NK-92 treated with Interleukin-12 subunit alpha and Interleukin-12 subunit beta, amount 100 ng/mL, for 24 hours (cell line): ENCODE data around the gene WDR70.
"Not testable (repeated sequence)": the region's sequence is repeated elsewhere in the genome, so short reads cannot be mapped to it uniquely, and the experiment has no call there.

ENCODE experiments used
- DNase-seq: peaks from one replicate; lab custom pipeline; 2025; lab: John Stamatoyannopoulos, UW

WDR70 gene

GRCh38 chr5:37685211-37685610, 306.1 kb downstream of the WDR70 start:
- DNase-seq: no peak

- DNase-seq: no peak
These were observed 306.7 kb downstream of the WDR70 start for GRCh38 chr5:37685816-37686215.

GRCh38 chr5:37688925-37689324, 309.8 kb downstream of the WDR70 start:
- DNase-seq: not testable (repeated sequence)

- DNase-seq: not testable (repeated sequence)
These were observed 315.2 kb downstream of the WDR70 start for GRCh38 chr5:37694333-37694732.

- DNase-seq: no peak
These were observed 315.7 kb downstream of the WDR70 start for GRCh38 chr5:37694867-37695266.

- DNase-seq: no peak
These were observed 316.5 kb downstream of the WDR70 start for GRCh38 chr5:37695647-37696046.

- no peak for DNase-seq
These were observed 317.3 kb downstream of the WDR70 start for GRCh38 chr5:37696190-37697021.

- DNase-seq: no peak
These were observed 322.8 kb downstream of the WDR70 start for GRCh38 chr5:37701868-37702267.

- DNase-seq: no peak
These were observed 324.7 kb downstream of the WDR70 start for GRCh38 chr5:37703841-37704241.

GRCh38 chr5:37704406-37704805, 325.3 kb downstream of the WDR70 start:
- no peak for DNase-seq

- DNase-seq: no peak
These were observed 329.9 kb downstream of the WDR70 start for GRCh38 chr5:37709020-37709419.

GRCh38 chr5:37710965-37711364, 331.8 kb downstream of the WDR70 start:
- no peak for DNase-seq

GRCh38 chr5:37712750-37713149, 333.6 kb downstream of the WDR70 start:
- no peak for DNase-seq

GRCh38 chr5:37714756-37715155, 335.6 kb downstream of the WDR70 start:
- no peak for DNase-seq

GRCh38 chr5:37715361-37715760, 336.2 kb downstream of the WDR70 start:
- DNase-seq: no peak

GRCh38 chr5:37715992-37716391, 336.9 kb downstream of the WDR70 start:
- no peak for DNase-seq

GRCh38 chr5:37716405-37716804, 337.3 kb downstream of the WDR70 start:
- no peak for DNase-seq

GRCh38 chr5:37717276-37717612, 338.1 kb downstream of the WDR70 start:
- DNase-seq: no peak

- DNase-seq: no peak
These were observed 338.7 kb downstream of the WDR70 start for GRCh38 chr5:37717613-37718431.

GRCh38 chr5:37720550-37720952, 341.4 kb downstream of the WDR70 start:
- DNase-seq: no peak

- DNase-seq: no peak
These were observed 342.3 kb downstream of the WDR70 start for GRCh38 chr5:37721447-37721871.

GRCh38 chr5:37722236-37723161, 343.4 kb downstream of the WDR70 start:
- peak; percentile 35 for DNase-seq
